Activated CD4-positive, alpha-beta T cell treated with anti-CD3 and anti-CD28 coated beads for 36 hours (primary cell): ENCODE measurements around the gene LEMD2. TPM values are rescaled to one million over a fixed set of nuclear protein-coding genes. Genes with fewer than 3 reads are reported as not detected.

Experiments
- ATAC-seq: fragments of 200-7000 bp; cut with Tn5 transposase; one replicate; pipeline ENCODE4 v1.10.0; 2021; ENCODE audit warnings: mild to moderate bottlenecking, moderate library complexity
- CTCF ChIA-PET: fragments of 350-600 bp; sonication (Branson Sonifier 250); formaldehyde crosslinking; loops from one replicate; lab custom pipeline; 2021; ENCODE audit warnings: antibody characterized with exemption; lab: Charles Lee
- POLR2A ChIA-PET: fragments of 350-600 bp; sonication (Branson Sonifier 250); formaldehyde crosslinking; loops from one replicate; lab custom pipeline; 2021; ENCODE audit warnings: antibody characterized with exemption, inconsistent platforms; lab: Charles Lee
- DNase-seq: peaks from one replicate; pipeline ENCODE4 v3.0.0-alpha.2; 2020
- H3K27ac Mint-ChIP-seq: one replicate; pipeline ENCODE4 v1.8.0; 2021; ENCODE audit warnings: mixed read lengths
- H3K27me3 Mint-ChIP-seq: one replicate; pipeline ENCODE4 v1.8.0; 2021; ENCODE audit warnings: mixed read lengths
- H3K36me3 Mint-ChIP-seq: one replicate; pipeline ENCODE4 v1.8.0; 2021; ENCODE audit warnings: low read depth, mixed read lengths
- H3K4me1 Mint-ChIP-seq: one replicate; pipeline ENCODE4 v1.8.0; 2021; ENCODE audit warnings: mixed read lengths
- H3K4me3 Mint-ChIP-seq: one replicate; pipeline ENCODE4 v1.8.0; 2021; ENCODE audit warnings: mild to moderate bottlenecking, moderate library complexity, mixed read lengths
- H3K9me3 Mint-ChIP-seq: one replicate; pipeline ENCODE4 v1.8.0; 2021; ENCODE audit warnings: low read depth, mixed read lengths
- intact Hi-C, 2 experiments: fragments of 100-400 bp; cut with DNase I in 1 of 2; cut with micrococcal nuclease in 1 of 2; formaldehyde crosslinking; loops; one replicate each; pipeline versions ENCODE4 v1.14.2 to v1.15.1; 2022 to 2024; cut with DNase I, micrococcal nuclease
- total RNA-seq, 2 experiments: library from RNA; stranded (reverse); gene quantifications; one replicate each; pipeline ENCODE4 v1.2.3, GENCODE V29; 2021

The LEMD2 gene
- total RNA-seq, 2 experiments from 2014 or later = 55.2 to 61.5 TPM

DNA sequence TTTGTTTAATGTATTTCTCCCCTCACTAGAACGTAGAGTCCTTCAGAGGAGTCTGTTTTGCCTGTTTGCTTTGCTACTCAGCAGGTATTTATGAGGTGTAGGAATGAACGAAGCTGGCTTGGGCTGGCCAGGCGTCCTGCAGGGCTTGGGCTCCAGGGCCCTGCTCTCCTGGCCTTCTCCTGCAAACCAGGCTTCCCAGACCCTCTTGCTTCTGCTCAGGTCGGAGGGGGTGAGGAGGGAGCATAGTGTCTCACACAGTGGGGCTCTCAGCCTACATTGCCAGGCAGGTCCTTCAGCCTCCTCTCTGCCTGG, 39.5 kb upstream of the LEMD2 start:
- DNase-seq (no peak), ATAC-seq (no peak)
- H3K4me1 Mint-ChIP-seq = no peaks in the 10 kb centered on the region
- intact Hi-C loops = no loop called here
- no peaks in the 10 kb centered on the region for H3K9me3 Mint-ChIP-seq
- H3K27ac Mint-ChIP-seq = no peak overlapping the region
- ChIA-PET POLR2A (no interaction called here), CTCF (no interaction called here)
- no peak overlapping the region for H3K4me3 Mint-ChIP-seq
- H3K27me3 Mint-ChIP-seq = no peaks in the 10 kb centered on the region
- no peaks in the 10 kb centered on the region for H3K36me3 Mint-ChIP-seq

GRCh38 chr6:33827546-33828451, 38.9 kb upstream of the LEMD2 start:
- no peaks in the 10 kb centered on the region for H3K36me3 Mint-ChIP-seq
- ChIA-PET POLR2A (no interaction called here), CTCF (no interaction called here)
- H3K9me3 Mint-ChIP-seq = no peaks in the 10 kb centered on the region
- no peak overlapping the region for H3K27ac Mint-ChIP-seq
- ATAC-seq (no peak), DNase-seq (no peak)
- no peaks in the 10 kb centered on the region for H3K27me3 Mint-ChIP-seq
- H3K4me1 Mint-ChIP-seq = no peaks in the 10 kb centered on the region
- intact Hi-C loops = no loop called here
- H3K4me3 Mint-ChIP-seq = no peak overlapping the region

GRCh38 chr6:33826537-33826936, 37.6 kb upstream of the LEMD2 start:
- Mint-ChIP-seq H3K4me1 (no peaks in the 10 kb centered on the region), H3K9me3 (no peaks in the 10 kb centered on the region), H3K36me3 (no peaks in the 10 kb centered on the region), H3K27ac (no peak overlapping the region), H3K27me3 (no peaks in the 10 kb centered on the region), H3K4me3 (no peak overlapping the region)
- DNase-seq (no peak), ATAC-seq (no peak)
- ChIA-PET CTCF (no interaction called here), POLR2A (no interaction called here)
- intact Hi-C loops = no loop called here

DNA sequence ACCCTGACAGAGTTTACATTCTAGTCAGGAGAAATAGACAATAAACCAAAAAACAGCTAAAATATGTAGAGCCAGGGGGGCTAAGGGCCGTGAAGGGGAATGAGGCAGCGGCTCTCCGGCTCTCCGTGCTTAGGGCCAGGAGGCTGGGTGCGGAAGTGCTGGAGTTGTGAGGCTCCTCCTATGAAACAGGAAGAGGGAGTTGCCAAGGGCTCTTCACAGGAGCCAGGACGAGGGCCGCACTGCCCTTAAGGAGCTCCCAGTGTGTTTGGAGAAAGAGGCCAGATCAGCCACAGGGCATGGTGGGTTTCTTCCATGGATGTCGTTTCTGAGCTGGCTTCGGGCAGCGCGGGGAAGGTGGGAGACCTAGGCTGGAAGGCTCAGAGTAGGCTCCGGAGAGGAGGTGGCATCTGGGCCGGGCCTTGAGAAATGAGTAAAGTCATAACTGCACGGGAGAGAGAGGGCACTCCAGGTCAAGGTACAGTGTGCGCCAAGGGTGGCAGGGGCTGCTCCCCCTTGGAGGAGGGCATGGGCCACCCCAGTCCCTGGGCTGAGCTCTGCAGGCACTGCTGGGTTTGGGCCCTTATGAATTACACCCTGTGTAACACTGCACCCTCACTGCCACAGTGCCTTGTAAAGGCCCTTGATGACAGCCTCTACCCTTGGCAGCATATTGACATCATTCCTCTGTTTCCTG, 35.7 kb upstream of the LEMD2 start:
- H3K36me3 Mint-ChIP-seq = no peaks in the 10 kb centered on the region
- ATAC-seq (no peak), DNase-seq (no peak)
- no peaks in the 10 kb centered on the region for H3K9me3 Mint-ChIP-seq
- no peak overlapping the region for H3K27ac Mint-ChIP-seq
- H3K4me1 Mint-ChIP-seq = no peaks in the 10 kb centered on the region
- ChIA-PET CTCF (no interaction called here), POLR2A (no interaction called here)
- H3K27me3 Mint-ChIP-seq = no peaks in the 10 kb centered on the region
- intact Hi-C loops = no loop called here
- H3K4me3 Mint-ChIP-seq = no peak overlapping the region

DNA sequence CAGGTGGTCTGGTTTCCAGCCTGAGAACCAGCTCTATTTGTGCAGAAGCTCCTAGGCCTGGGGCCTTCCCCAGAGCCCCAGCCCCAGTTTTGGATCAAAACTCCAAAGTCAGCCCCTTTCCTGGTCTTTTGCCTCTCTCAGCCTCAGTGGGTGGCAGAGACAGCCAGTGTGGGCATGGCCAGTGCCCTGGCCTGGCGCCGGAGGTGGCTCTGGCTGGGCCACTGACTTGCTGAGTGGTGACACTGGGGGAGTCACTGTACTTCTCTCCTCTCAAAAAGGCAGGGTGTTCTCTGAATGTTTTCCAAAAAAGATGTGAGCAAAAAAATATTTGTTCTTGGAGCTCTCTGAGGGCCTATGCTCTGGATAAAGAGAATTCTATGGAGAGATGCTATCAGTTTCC, 34.9 kb upstream of the LEMD2 start:
- no peaks in the 10 kb centered on the region for H3K36me3 Mint-ChIP-seq
- no peaks in the 10 kb centered on the region for H3K9me3 Mint-ChIP-seq
- DNase-seq = no peak
- POLR2A ChIA-PET = no interaction called here
- no peak overlapping the region for H3K27ac Mint-ChIP-seq
- ATAC-seq = no peak
- CTCF ChIA-PET = no interaction called here
- no peaks in the 10 kb centered on the region for H3K27me3 Mint-ChIP-seq
- no peaks in the 10 kb centered on the region for H3K4me1 Mint-ChIP-seq
- intact Hi-C loops = no loop called here
- no peak overlapping the region for H3K4me3 Mint-ChIP-seq

- Mint-ChIP-seq H3K4me1 (no peaks in the 10 kb centered on the region), H3K27ac (no peak overlapping the region), H3K4me3 (no peak overlapping the region), H3K9me3 (no peaks in the 10 kb centered on the region), H3K36me3 (no peaks in the 10 kb centered on the region), H3K27me3 (no peaks in the 10 kb centered on the region)
- intact Hi-C loops = no loop called here
- DNase-seq (peak; percentile 18), ATAC-seq (peak; percentile 66)
- ChIA-PET POLR2A (no interaction called here), CTCF (no interaction called here)
Measured at GRCh38 chr6:33822575-33823395, 33.9 kb upstream of the LEMD2 start.

DNA sequence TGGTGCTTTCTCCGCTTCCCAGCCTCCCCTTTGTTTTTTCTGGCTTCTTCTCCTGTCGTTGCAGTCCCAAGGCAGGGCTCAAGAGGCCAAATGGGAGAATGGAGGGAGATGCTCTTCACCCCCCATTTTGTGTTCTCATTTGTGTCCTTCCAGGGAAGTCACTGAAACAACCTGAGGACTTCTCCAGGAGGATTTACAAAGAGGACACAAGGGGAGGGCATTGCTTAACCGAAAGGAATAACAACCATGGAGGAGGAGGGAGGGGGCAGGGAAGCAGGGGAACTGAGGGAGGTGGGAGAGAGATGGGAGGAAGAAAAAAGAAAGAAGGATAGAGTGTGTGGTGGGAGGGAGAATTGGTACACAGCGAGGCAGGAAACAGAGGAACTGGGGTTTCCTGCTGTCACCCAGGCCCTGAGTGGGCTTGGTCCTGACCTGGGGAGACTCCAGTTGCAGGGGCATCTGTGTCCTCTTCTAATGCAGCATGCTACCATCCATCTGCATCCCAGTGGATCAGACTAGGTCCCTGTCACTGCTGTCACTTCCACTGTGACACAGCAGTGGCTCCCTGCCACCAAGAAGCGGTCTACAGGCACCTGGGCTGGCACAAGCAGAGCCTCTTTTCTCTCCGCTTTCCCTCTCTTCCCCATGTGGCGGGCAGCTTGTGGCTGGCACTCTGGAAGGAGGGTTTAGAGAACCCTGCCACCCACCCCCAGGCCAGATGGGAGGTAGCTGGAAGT, 32.0 kb upstream of the LEMD2 start:
- ATAC-seq (no peak), DNase-seq (no peak)
- CTCF ChIA-PET = no interaction called here
- Mint-ChIP-seq H3K27ac (no peak overlapping the region), H3K27me3 (no peaks in the 10 kb centered on the region), H3K9me3 (no peaks in the 10 kb centered on the region), H3K4me1 (no peaks in the 10 kb centered on the region), H3K36me3 (no peaks in the 10 kb centered on the region), H3K4me3 (no peak overlapping the region)
- intact Hi-C loops = no loop called here
- POLR2A ChIA-PET = no interaction called here

DNA sequence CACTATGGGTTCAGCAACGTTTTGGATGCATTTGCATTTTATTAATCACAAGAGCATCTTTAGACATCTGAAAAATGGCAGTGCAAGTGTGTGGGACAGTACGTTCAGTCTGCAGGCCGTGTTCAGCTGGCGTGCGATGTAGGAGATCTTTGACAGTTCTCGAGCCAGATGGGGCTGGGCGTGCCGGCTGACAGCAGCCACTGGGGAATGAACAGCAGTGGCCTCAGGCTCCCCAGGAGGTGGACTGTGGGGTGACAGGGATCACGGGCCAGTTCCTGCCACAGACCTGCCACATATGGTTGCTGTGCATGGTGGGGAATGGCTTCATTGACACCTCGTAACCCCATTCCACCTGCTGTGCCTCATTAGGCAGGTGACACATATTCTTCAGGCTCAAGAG, 31.3 kb upstream of the LEMD2 start:
- DNase-seq (no peak), ATAC-seq (no peak)
- ChIA-PET CTCF (no interaction called here), POLR2A (no interaction called here)
- no peak overlapping the region for H3K4me3 Mint-ChIP-seq
- H3K27me3 Mint-ChIP-seq = peaks cover 2% of the 10 kb centered on the region
- intact Hi-C loops = no loop called here
- no peaks in the 10 kb centered on the region for H3K4me1 Mint-ChIP-seq
- H3K36me3 Mint-ChIP-seq = no peaks in the 10 kb centered on the region
- no peaks in the 10 kb centered on the region for H3K9me3 Mint-ChIP-seq
- H3K27ac Mint-ChIP-seq = no peak overlapping the region

DNA sequence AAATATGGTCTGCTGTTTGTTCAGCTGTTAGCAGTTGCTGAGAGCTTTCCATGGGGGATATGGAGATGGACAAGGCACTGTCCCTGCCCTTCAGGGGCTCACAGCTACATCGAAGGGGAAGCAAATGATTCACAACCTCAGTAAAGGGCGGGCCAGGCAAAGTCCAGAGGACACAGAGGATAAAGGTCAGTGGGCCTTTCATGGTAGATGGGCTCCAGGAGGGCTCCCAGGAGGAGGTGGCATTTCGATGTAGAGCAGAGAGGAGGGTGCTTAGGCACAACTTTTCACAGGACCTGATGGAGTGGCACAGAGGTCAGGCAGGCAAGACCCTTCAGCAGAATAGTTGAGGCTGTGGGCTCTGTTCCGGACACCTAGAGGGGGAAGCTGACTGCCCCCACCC, 30.1 kb upstream of the LEMD2 start:
- ATAC-seq = no peak
- POLR2A ChIA-PET = no interaction called here
- Mint-ChIP-seq H3K4me3 (no peak overlapping the region), H3K4me1 (no peaks in the 10 kb centered on the region), H3K27me3 (peaks cover 8% of the 10 kb centered on the region), H3K9me3 (no peaks in the 10 kb centered on the region), H3K36me3 (no peaks in the 10 kb centered on the region), H3K27ac (no peak overlapping the region)
- intact Hi-C loops = loop anchor here in 1 of 2 experiments (5.0 kb wide), 1 partner anchor 303 kb away; no protein-coding TSS in a partner anchor
- DNase-seq = no peak
- CTCF ChIA-PET = interaction anchor here (0.6 to 0.7 kb wide), 2 partner anchors 31 to 336 kb away, joined by 3 read pairs; no protein-coding TSS in a partner anchor

- Mint-ChIP-seq H3K4me1 (no peaks in the 10 kb centered on the region), H3K27ac (no peak overlapping the region), H3K9me3 (no peaks in the 10 kb centered on the region), H3K27me3 (peaks cover 14% of the 10 kb centered on the region), H3K4me3 (no peak overlapping the region), H3K36me3 (no peaks in the 10 kb centered on the region)
- DNase-seq (no peak), ATAC-seq (no peak)
- ChIA-PET CTCF (interaction anchor here (0.6 kb wide), 2 partner anchors 54 to 665 kb away, joined by 3 read pairs; no protein-coding TSS in a partner anchor), POLR2A (no interaction called here)
- intact Hi-C loops = loop anchor here in 1 of 2 experiments (5.0 kb wide), 1 partner anchor 304 kb away; no protein-coding TSS in a partner anchor
Measured at GRCh38 chr6:33818293-33818692, 29.4 kb upstream of the LEMD2 start.

DNA sequence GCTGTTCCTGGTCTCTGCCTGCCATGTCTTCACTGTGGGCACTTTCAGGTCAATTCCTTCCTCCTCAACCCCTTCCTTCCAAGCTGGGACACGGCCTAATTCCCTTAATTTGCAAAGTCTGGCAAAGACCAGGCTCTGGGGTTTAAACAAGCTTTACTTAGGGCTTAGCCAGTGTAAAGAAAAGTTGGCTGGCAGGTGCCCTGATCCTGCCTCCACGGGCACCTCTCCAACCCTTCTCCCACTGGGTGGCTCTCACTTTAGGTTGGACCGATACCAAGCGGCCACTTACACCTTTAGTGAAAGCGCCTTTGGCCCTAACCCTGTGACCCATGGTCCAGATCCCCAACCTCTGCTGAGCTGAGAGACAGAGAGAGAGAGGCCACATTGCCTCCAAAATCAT, 28.6 kb upstream of the LEMD2 start:
- ChIA-PET POLR2A (no interaction called here), CTCF (interaction anchor here (0.6 kb wide), 1 partner anchor 53 kb away, joined by 3 read pairs; no protein-coding TSS in a partner anchor)
- Mint-ChIP-seq H3K4me1 (no peaks in the 10 kb centered on the region), H3K9me3 (no peaks in the 10 kb centered on the region), H3K27me3 (peaks cover 18% of the 10 kb centered on the region), H3K27ac (no peak overlapping the region), H3K36me3 (no peaks in the 10 kb centered on the region), H3K4me3 (no peak overlapping the region)
- ATAC-seq (no peak), DNase-seq (no peak)
- intact Hi-C loops = loop anchor here in 1 of 2 experiments (5.0 kb wide), 1 partner anchor 305 kb away; no protein-coding TSS in a partner anchor
